Brain microvascular endothelial cell (primary cell): ENCODE measurements around the gene TSKU.

ENCODE experiments used
- DNase-seq: peaks from one replicate; pipeline ENCODE4 v3.0.0-alpha.2; 2020
- H3K27ac ChIP-seq: fragments of 250-450 bp; sonication (Bioruptor Pico); 2 replicates; pipeline ENCODE4 v1.5.1; 2020; ENCODE audit warnings: mild to moderate bottlenecking, moderate library complexity
- H3K27me3 ChIP-seq: fragments of 250-450 bp; sonication (Bioruptor Pico); replicated peaks from 2 replicates; pipeline ENCODE4 v1.5.1; 2020; ENCODE audit warnings: mild to moderate bottlenecking
- H3K36me3 ChIP-seq: fragments of 250-450 bp; sonication (Bioruptor Pico); replicated peaks from 2 replicates; pipeline ENCODE4 v1.5.1; 2020; ENCODE audit warnings: mild to moderate bottlenecking
- H3K4me3 ChIP-seq: 2 replicates; pipeline ENCODE4 v1.5.1; 2011; ENCODE audit warnings: low read depth, mild to moderate bottlenecking, control low read depth, low read length, moderate library complexity
- CTCF ChIP-seq: IDR thresholded peaks from 2 replicates; pipeline ENCODE4 v1.5.1; 2011; ENCODE audit warnings: low read depth, mild to moderate bottlenecking, moderate library complexity, low read length, control low read depth, inconsistent platforms; ENCODE audit errors: missing control alignments
- in situ Hi-C: cut with HindIII; loops from 2 replicates; pipeline ENCODE4 v1.10.0; 2017; ENCODE audit warnings: low sequenced_read_pairs, low pct_ligation_motif_present

The TSKU gene

GRCh38 chr11:76843907-76844306 is 60.8 kb downstream of the TSKU start:
- Histone ChIP-seq H3K27ac (no peak overlapping the region), H3K27me3 (no peaks in the 10 kb centered on the region), H3K36me3 (no peaks in the 10 kb centered on the region), H3K4me3 (no peak overlapping the region)
- no peak for TF ChIP-seq CTCF
- no peak for DNase-seq
- in situ Hi-C loops = no loop called here

GRCh38 chr11:76844511-76844910 is 61.4 kb downstream of the TSKU start:
- in situ Hi-C loops = no loop called here
- no peak for DNase-seq
- Histone ChIP-seq H3K27ac (no peak overlapping the region), H3K27me3 (no peaks in the 10 kb centered on the region), H3K4me3 (no peak overlapping the region), H3K36me3 (no peaks in the 10 kb centered on the region)
- TF ChIP-seq CTCF = no peak

- DNase-seq = no peak
- Histone ChIP-seq H3K4me3 (no peak overlapping the region), H3K36me3 (no peaks in the 10 kb centered on the region), H3K27ac (no peak overlapping the region), H3K27me3 (no peaks in the 10 kb centered on the region)
- in situ Hi-C loops = no loop called here
- no peak for TF ChIP-seq CTCF
Observed at GRCh38 chr11:76845069-76845468, 61.9 kb downstream of the TSKU start.

GRCh38 chr11:76846441-76846840 is 63.3 kb downstream of the TSKU start:
- Histone ChIP-seq H3K27me3 (no peaks in the 10 kb centered on the region), H3K36me3 (no peaks in the 10 kb centered on the region), H3K27ac (no peak overlapping the region), H3K4me3 (no peak overlapping the region)
- in situ Hi-C loops = no loop called here
- TF ChIP-seq CTCF = no peak
- DNase-seq = no peak
